GM15510 (cell line): ENCODE measurements around the gene PNMA8B.

Experiments
- POLR2A ChIP-seq: IDR thresholded peaks from 3 replicates; pipeline ENCODE4 v1.6.1; 2011; ENCODE audit warnings: borderline replicate concordance; ENCODE audit not compliant: insufficient read length; ENCODE audit errors: extremely low read depth

PNMA8B gene

GRCh38 chr19:46495786-46496099, at the start of gene PNMA8B:
Gene PNMA8B (minus strand): TSS chr19:46495867. CDS start chr19:46495465, 402 bp downstream.
- no peak for TF ChIP-seq POLR2A

GRCh38 chr19:46544651-46545050, 49.0 kb upstream of the PNMA8B start:
- no peak for TF ChIP-seq POLR2A

GRCh38 chr19:46542428-46543230, 47.0 kb upstream of the PNMA8B start:
- TF ChIP-seq POLR2A: no peak

- no peak for TF ChIP-seq POLR2A
Observed at GRCh38 chr19:46537136-46538097, 41.8 kb upstream of the PNMA8B start.

- no peak for TF ChIP-seq POLR2A
Observed at GRCh38 chr19:46536391-46536790, 40.7 kb upstream of the PNMA8B start.

GRCh38 chr19:46533621-46534081, 38.0 kb upstream of the PNMA8B start:
- TF ChIP-seq POLR2A: no peak

- no peak for TF ChIP-seq POLR2A
Observed at GRCh38 chr19:46533078-46533620, 37.5 kb upstream of the PNMA8B start.

GRCh38 chr19:46530636-46531035, 35.0 kb upstream of the PNMA8B start:
- TF ChIP-seq POLR2A: no peak

GRCh38 chr19:46529622-46530451, 34.2 kb upstream of the PNMA8B start:
- TF ChIP-seq POLR2A: no peak

- TF ChIP-seq POLR2A: no peak
Observed at GRCh38 chr19:46528601-46529590, 33.2 kb upstream of the PNMA8B start.

GRCh38 chr19:46524308-46524707, 28.6 kb upstream of the PNMA8B start:
- TF ChIP-seq POLR2A: no peak

- no peak for TF ChIP-seq POLR2A
Observed at GRCh38 chr19:46521241-46521868, 25.7 kb upstream of the PNMA8B start.

GRCh38 chr19:46520616-46521015, 24.9 kb upstream of the PNMA8B start:
- TF ChIP-seq POLR2A: no peak

GRCh38 chr19:46517471-46517870, 21.8 kb upstream of the PNMA8B start:
- no peak for TF ChIP-seq POLR2A
